ENCODE measurements around the gene MDGA2.

The MDGA2 gene

DNA sequence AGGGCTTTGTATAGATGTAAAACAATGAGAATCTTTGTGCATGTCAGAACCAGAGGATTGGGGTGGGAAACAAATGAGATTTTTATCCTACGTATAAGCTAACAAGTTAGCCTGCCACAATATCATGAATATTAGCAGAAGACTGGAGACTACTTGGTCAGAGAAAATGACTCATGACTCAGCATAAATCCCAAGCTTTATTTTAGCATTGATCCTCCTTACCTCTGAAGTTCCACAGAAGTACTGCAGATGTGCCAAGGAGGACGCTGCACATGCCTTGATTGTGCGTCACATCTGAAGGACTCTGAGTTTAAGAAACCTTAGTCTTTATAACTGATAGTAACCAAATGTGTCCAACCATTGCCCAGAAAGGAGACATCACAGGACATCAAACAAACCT, 789.8 kb downstream of the MDGA2 start:
- DNase-seq = no peak

DNA sequence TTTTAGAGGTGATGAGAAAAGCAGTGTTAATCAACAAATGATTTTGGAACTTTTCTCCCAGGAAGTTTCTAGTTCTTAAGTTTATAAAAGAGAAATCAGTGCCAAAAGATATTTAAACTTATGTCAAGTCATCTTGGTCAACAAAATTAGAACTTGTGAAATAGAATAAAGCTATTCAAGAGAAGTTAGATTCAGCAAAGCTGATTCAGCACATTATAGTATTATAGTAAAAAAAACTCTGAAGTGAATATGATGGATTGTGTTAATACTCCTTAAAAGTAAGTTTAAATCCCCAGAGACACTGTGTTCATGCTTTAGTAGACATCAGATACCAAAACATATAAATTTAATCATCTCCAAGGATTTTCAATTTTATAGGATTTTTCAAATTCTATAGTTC, 813.7 kb downstream of the MDGA2 start:
- DNase-seq = no peak

DNA sequence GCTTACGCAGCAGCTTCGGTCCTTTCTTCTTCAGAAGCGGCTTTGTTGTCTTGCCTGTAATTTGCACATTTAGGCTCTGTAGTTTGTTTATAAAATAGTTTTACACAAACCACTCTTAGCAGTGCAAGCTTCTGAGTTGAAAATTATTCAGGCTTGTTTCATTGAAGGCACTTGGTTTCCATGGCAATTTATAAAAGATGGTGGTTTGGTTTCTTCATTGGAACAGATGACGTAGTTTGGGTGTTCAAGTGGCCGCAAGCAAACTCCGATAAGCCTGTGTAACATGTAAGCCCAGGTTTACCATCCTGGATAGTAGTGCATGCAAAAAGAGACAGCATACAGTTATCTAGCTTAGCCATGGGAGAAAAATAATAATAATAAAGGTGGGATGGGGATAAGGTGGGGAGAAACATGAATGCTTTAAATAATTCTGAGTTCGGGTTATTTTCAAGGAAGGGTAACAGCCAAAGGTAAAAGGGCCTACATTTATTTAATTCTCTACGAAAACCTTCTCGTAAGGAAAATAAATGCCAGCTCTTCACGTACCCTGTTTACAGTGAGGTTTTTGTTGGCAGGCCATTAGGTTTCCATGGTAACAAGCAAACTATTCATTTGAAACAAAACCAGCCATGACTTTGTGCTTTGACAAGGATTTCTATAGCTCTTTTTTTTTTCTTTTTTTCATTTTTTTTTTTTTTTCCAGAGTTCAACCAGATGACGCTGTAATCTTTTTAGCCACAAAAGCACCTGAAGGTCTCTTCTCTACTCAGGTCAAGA, 834.3 kb downstream of the MDGA2 start:
- no peak for DNase-seq

- no peak for DNase-seq
Observed at GRCh38 chr14:46820291-46820690, 855.1 kb downstream of the MDGA2 start.

GRCh38 chr14:46819117-46819516, 856.3 kb downstream of the MDGA2 start:
- DNase-seq = no peak

DNA sequence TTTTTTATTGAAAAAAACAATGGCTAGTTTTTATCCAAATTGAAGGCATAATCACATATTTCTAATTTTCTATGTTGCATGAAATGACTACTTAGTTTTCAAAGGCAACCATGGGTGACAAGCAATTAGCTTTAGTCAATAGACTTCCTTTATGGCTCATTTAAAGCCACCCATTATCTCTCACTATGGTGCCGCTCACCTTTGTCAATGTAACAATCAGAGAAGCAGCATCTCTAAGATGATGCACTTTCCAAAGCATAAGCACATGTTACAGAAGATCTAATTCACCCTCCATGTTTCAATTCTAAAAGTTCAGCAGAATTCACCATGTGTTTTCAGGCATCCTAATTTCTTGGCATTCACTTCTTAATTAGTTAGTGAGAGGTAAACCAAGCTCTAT, 857.3 kb downstream of the MDGA2 start:
- no peak for DNase-seq

DNA sequence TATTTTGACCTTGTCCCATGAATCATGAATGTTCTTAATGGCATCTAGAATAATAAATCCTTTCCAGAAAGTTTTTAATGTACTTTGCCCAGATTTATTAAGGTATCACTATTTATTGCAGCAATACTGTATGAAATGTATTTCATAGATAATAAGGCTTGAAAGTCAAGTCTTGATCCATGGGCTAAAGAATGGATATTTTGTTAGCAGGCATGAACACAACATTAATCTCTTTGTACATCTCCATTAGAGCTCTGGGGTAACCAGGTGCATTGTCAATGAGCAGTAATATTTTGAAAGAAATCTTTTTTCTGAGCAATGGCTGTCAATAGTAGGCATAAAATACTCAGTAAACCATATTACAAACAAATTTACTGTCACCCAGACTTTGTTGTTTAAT, 882.3 kb downstream of the MDGA2 start:
- DNase-seq = no peak
